Mammary epithelial cell (primary cell): ENCODE data around the gene MRPS5.
"Not testable (repeated sequence)": the region's sequence is repeated elsewhere in the genome, so short reads cannot be mapped to it uniquely, and the experiment has no call there.

ENCODE experiments used
- CTCF ChIP-seq, 2 donors: IDR thresholded peaks in 1 of 2; conservative IDR thresholded peaks in 1 of 2; 2 replicates each; pipeline ENCODE4 v1.5.1; 2011 to 2012; ENCODE audit warnings: inconsistent platforms in 2 of 2, low read length in 2 of 2, mild to moderate bottlenecking in 2 of 2, control low read depth in 1 of 2, low read depth in 1 of 2; ENCODE audit not compliant: insufficient read depth in 1 of 2; ENCODE audit errors: extremely low read depth in 1 of 2
- EZH2 ChIP-seq: IDR thresholded peaks from 2 replicates; pipeline ENCODE4 v1.6.1; 2012; ENCODE audit warnings: low read length, inconsistent platforms, borderline replicate concordance

- not testable (repeated sequence) for TF ChIP-seq CTCF (conservative IDR thresholded peaks at IDR 0.05 in 1 of 2, IDR thresholded peaks at IDR 0.05 in 1 of 2; ENCODE audit: extremely low read depth in 1 of 2, insufficient read depth in 1 of 2, low read depth in 1 of 2, low read length in 2 of 2); EZH2
Observed at GRCh38 chr2:95037841-95038585, 83.6 kb downstream of the MRPS5 start.
